Transverse colon (tissue), 4 donors: ENCODE measurements around the gene AKAP1. TPM values are rescaled to one million over a fixed set of nuclear protein-coding genes. Genes with fewer than 3 reads are reported as not detected.

Source experiments
- DNase-seq: peaks from one replicate; pipeline ENCODE4 v3.0.0-alpha.2; 2019
- H3K27ac ChIP-seq, 4 donors: fragments of 200-600 bp; sonication (generic); 2 replicates each; pipeline ENCODE4 v1.5.1; 2016 to 2018; ENCODE audit warnings: inconsistent platforms in 4 of 4
- H3K27me3 ChIP-seq: fragments of 200-600 bp; sonication (generic); 2 replicates; pipeline ENCODE4 v1.5.1; 2017; ENCODE audit warnings: inconsistent platforms
- H3K36me3 ChIP-seq, 4 donors: fragments of 200-600 bp; sonication (generic); 2 replicates each; pipeline ENCODE4 v1.5.1; 2017 to 2019; ENCODE audit warnings: inconsistent platforms in 4 of 4
- H3K4me1 ChIP-seq, 4 donors: fragments of 200-600 bp; sonication (generic); 2 replicates each; pipeline ENCODE4 v1.5.1; 2017 to 2020; ENCODE audit warnings: inconsistent platforms in 4 of 4
- H3K4me3 ChIP-seq, 4 donors: fragments of 200-600 bp; sonication (generic); 1 replicate in 1 of 4; 2 replicates in 3 of 4; pipeline versions ENCODE4 v1.5.1 to v1.6.1; 2017 to 2019; ENCODE audit warnings: inconsistent platforms in 4 of 4
- H3K9me3 ChIP-seq, 2 donors: fragments of 200-600 bp; sonication (generic); 2 replicates each; pipeline ENCODE4 v1.5.1; 2017 to 2019; ENCODE audit warnings: inconsistent platforms in 2 of 2
- EP300 ChIP-seq: sonication (generic); formaldehyde crosslinking; IDR thresholded peaks from one replicate; pipeline ENCODE4 v1.6.1; 2017; ENCODE audit warnings: antibody characterized with exemption, low read depth
- POLR2A ChIP-seq: fragments of 450-650 bp; IDR thresholded peaks from one replicate; pipeline ENCODE4 v1.6.1; 2016; ENCODE audit warnings: antibody characterized with exemption, mild to moderate bottlenecking, moderate library complexity
- POLR2AphosphoS5 ChIP-seq, 3 donors: sonication (generic); formaldehyde crosslinking; IDR thresholded peaks; one replicate each; pipeline ENCODE4 v1.6.1; 2016; ENCODE audit warnings: antibody characterized with exemption in 3 of 3
- whole genome bisulfite sequencing, 2 donors: methylation state at CpG; one replicate each; pipeline ENCODE4 v1.1.5; 2018; ENCODE audit warnings: low coverage in 1 of 2; 5-methylcytosine and 5-hydroxymethylcytosine counted together
- in situ Hi-C, 4 donors: fragments of 200-750 bp; cut with MboI; loops; one replicate each; pipeline versions ENCODE4 v1.15.0 to v1.15.1; 2017; ENCODE audit warnings: low sequenced_read_pairs in 3 of 4, low pct_ligation_motif_present in 1 of 4, low pct_unique_long_range_greater_than_20kb in 1 of 4
- intact Hi-C: fragments of 100-400 bp; cut with DNase I; formaldehyde crosslinking; loops from one replicate; pipeline ENCODE4 v1.15.1; 2023; ENCODE audit warnings: low total_unique reads
- total RNA-seq, 4 donors: library from RNA; depleted of rRNA; stranded (reverse); fragments of >200 nt; gene quantifications; one replicate each; pipeline ENCODE4 v1.1.0, GENCODE V29; 2016
- TF ChIP-seq, protein P1 (sequence below), 5 experiments: fragments of 200-600 bp in 3 of 5; fragments of 450-650 bp in 2 of 5; sonication (generic) in 3 of 5; IDR thresholded peaks; 1 replicate in 2 of 5; 2 replicates in 3 of 5; pipeline ENCODE4 v1.5.1; 2016 to 2017; ENCODE audit warnings: antibody characterized with exemption in 5 of 5, inconsistent platforms in 3 of 5, mild to moderate bottlenecking in 2 of 5, moderate library complexity in 1 of 5

The AKAP1 gene
- total RNA-seq, 4 donors from 2014 or later = 137 to 193 (median 171) TPM

DNA sequence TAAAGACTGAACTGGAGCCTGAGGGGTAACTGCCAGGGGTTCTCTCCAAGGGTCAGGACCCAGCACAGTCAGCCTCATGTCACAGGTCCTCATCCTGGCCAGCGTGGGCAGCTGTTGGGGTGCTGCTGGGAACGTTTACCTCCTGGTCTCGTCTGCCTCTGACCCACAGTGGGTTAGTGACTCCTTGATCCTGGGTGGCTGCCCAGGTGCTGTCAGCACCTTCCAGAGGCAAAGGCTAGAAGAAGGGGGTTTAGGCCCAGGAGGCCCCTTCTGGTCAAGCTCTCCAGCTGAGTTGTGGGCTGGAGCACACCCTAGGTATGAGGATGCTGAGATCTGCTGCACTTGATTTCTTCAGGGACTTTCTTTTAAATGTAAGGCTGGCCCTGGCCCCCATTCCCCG lies 30.3 kb downstream of the AKAP1 start:
- Histone ChIP-seq H3K27ac (no peak overlapping the region), H3K9me3 (no peaks in the 10 kb centered on the region), H3K4me3 (no peak overlapping the region), H3K27me3 (no peaks in the 10 kb centered on the region), H3K36me3 (peaks cover 0 to 68% (median 34%) of the 10 kb centered on the region in 4 donors), H3K4me1 (peaks cover 0 to 11% (median 7%) of the 10 kb centered on the region in 4 donors)
- in situ Hi-C loops (loop anchor here in 1 of 4 donors (25.0 kb wide), 1 partner anchor 278 kb away; the partner anchor contains the start of genes C17orf67 and DGKE), intact Hi-C loops (loop anchor here (10.0 kb wide), 1 partner anchor 111 kb away; no protein-coding TSS in a partner anchor)
- DNase-seq = no peak
- 94% methylated on average over 4 of the region's 4 CpGs; no CpG with 5 or more reads in 1 of the 2 donors for WGBS, 2 donors
- TF ChIP-seq, protein P1, sequence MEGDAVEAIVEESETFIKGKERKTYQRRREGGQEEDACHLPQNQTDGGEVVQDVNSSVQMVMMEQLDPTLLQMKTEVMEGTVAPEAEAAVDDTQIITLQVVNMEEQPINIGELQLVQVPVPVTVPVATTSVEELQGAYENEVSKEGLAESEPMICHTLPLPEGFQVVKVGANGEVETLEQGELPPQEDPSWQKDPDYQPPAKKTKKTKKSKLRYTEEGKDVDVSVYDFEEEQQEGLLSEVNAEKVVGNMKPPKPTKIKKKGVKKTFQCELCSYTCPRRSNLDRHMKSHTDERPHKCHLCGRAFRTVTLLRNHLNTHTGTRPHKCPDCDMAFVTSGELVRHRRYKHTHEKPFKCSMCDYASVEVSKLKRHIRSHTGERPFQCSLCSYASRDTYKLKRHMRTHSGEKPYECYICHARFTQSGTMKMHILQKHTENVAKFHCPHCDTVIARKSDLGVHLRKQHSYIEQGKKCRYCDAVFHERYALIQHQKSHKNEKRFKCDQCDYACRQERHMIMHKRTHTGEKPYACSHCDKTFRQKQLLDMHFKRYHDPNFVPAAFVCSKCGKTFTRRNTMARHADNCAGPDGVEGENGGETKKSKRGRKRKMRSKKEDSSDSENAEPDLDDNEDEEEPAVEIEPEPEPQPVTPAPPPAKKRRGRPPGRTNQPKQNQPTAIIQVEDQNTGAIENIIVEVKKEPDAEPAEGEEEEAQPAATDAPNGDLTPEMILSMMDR (IDR thresholded peaks at IDR 0.05) = no peak
- TF ChIP-seq EP300 (no peak), POLR2A (no peak), POLR2AphosphoS5 (IDR thresholded peaks at IDR 0.05) (no peak)

DNA sequence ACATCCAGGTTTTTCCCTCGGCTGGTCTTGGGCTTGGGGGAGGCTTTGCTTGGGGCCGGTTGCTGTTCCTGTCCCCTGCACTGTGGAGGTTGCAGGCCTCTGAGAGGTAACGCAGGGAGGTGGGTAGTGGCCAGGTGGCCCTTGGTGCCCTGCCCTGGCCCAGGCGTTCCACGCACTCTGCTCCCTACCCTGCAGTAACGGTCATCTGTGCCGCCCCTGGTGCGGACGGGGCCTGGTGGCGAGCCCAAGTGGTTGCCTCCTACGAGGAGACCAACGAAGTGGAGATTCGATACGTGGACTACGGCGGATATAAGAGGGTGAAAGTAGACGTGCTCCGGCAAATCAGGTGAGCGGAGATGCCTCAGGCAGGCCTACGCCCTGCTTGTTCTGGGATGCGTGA lies 30.9 kb downstream of the AKAP1 start:
- Histone ChIP-seq H3K4me3 (no peak overlapping the region), H3K4me1 (peaks cover 0 to 6% (median 3%) of the 10 kb centered on the region in 4 donors), H3K9me3 (no peaks in the 10 kb centered on the region), H3K27ac (no peak overlapping the region), H3K36me3 (peaks cover 0 to 71% (median 36%) of the 10 kb centered on the region in 4 donors), H3K27me3 (no peaks in the 10 kb centered on the region)
- DNase-seq = no peak
- intact Hi-C loops = loop anchor here (10.0 kb wide), 1 partner anchor 111 kb away; no protein-coding TSS in a partner anchor
- TF ChIP-seq POLR2AphosphoS5 (IDR thresholded peaks at IDR 0.05) = no peak
- TF ChIP-seq POLR2A = no peak
- no peak for TF ChIP-seq EP300
- TF ChIP-seq, protein P1 (IDR thresholded peaks at IDR 0.05) = no peak
- 96% methylated on average over 21 of the region's 21 CpGs; no CpG with 5 or more reads in 1 of the 2 donors for WGBS, 2 donors
- in situ Hi-C loops = loop anchor here in 1 of 4 donors (25.0 kb wide), 1 partner anchor 279 kb away; the partner anchor contains the start of genes C17orf67 and DGKE

DNA sequence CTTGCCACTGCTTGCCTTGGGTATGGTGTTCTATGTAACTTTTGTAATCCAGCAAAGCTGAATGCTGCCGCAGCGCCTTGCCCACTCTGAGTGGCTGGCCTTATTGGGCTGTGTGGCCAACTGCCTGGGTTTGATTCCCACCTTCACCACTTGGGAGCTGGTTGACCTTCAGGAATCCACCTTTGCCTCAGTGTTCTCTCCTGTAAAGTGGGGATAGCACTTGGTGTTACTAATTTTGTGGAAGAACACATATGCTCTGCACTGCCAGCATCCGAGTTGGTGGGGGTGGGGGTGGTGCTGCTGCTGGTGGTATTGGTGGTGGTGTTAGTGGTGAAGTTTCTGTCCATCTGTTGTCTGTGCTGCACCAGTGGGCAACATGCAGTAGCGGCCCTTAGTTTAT lies 32.8 kb downstream of the AKAP1 start:
- no peak for DNase-seq
- Histone ChIP-seq H3K27ac (no peak overlapping the region), H3K4me3 (no peak overlapping the region), H3K4me1 (no peaks in the 10 kb centered on the region), H3K9me3 (no peaks in the 10 kb centered on the region), H3K36me3 (peaks cover 0 to 75% (median 38%) of the 10 kb centered on the region in 4 donors), H3K27me3 (no peaks in the 10 kb centered on the region)
- WGBS, 2 donors = 85 to 100% methylated on average over 4 of the region's 4 CpGs
- intact Hi-C loops = loop anchor here (10.0 kb wide), 1 partner anchor 113 kb away; no protein-coding TSS in a partner anchor
- in situ Hi-C loops = loop anchor here in 1 of 4 donors (25.0 kb wide), 1 partner anchor 280 kb away; the partner anchor contains the start of genes C17orf67 and DGKE
- TF ChIP-seq POLR2A (no peak), EP300 (no peak), POLR2AphosphoS5 (IDR thresholded peaks at IDR 0.05) (no peak)
- TF ChIP-seq, protein P1 (IDR thresholded peaks at IDR 0.05) = no peak

DNA sequence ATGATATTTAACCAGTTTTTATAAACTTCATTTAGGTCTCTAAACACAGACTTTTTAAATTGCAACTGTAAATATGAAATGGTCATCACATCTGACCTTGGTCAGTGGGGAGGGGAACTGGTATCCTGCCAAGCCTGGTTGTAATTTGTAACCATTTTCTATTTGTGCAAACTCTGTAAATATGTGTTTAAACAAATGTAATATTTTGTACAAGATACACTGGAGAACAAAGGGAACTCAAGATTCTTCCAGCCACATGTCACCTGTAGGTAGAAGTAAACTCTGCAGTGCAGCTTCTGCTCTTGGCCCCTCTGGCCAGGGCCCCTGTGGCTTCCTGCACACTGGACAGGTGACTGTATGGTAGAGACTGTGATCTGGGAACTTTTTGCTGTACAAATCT lies 35.8 kb downstream of the AKAP1 start:
- H3K27me3 ChIP-seq = no peaks in the 10 kb centered on the region
- DNase-seq = no peak
- TF ChIP-seq POLR2A (no peak), POLR2AphosphoS5 (IDR thresholded peaks at IDR 0.05) (no peak), EP300 (no peak)
- TF ChIP-seq, protein P1 (IDR thresholded peaks at IDR 0.05) = no peak
- in situ Hi-C loops = loop anchor here in 2 of 4 donors (10.0 to 25.0 kb wide), 3 partner anchors 284 to 714 kb away; partner anchors contain the start of genes C17orf67 (in 1 of the 2), CCDC182 (in 1 of the 2) and DGKE (in 1 of the 2)
- H3K4me3 ChIP-seq = no peak overlapping the region
- intact Hi-C loops = no loop called here
- H3K9me3 ChIP-seq = no peaks in the 10 kb centered on the region
- H3K27ac ChIP-seq = no peak overlapping the region
- H3K36me3 ChIP-seq = peaks cover 0 to 66% (median 28%) of the 10 kb centered on the region in 4 donors
- no peaks in the 10 kb centered on the region for H3K4me1 ChIP-seq
